CD4-positive, CD25-positive, alpha-beta regulatory T cell (primary cell): ENCODE data around the gene KLRD1. TPM values are rescaled to one million over a fixed set of nuclear protein-coding genes. Genes with fewer than 3 reads are reported as not detected.
A peak's percentile ranks its signal among the peaks of the same experiment; 100 is the strongest.

Experiments
- ATAC-seq, 2 donors: fragments of 150-1000 bp; cut with Tn5 transposase; one replicate each; pipeline ENCODE4 v1.10.0; 2021; ENCODE audit warnings: low read depth in 2 of 2, moderate number of reproducible peaks in 2 of 2, moderate library complexity in 1 of 2
- DNase-seq, 3 donors: peaks; one replicate each; pipeline versions ENCODE4 v3.0.0 to v3.0.0-alpha.2; 2012 to 2022; ENCODE audit warnings: mixed read lengths in 1 of 3
- H3K27ac ChIP-seq: one replicate; pipeline ENCODE4 v1.7.0; 2013; ENCODE audit warnings: mild to moderate bottlenecking, low read length; ENCODE audit not compliant: insufficient read depth, poor library complexity, severe bottlenecking
- H3K27me3 ChIP-seq: one replicate; pipeline ENCODE4 v1.7.0; 2013; ENCODE audit warnings: low read length; ENCODE audit not compliant: control insufficient read depth, insufficient read depth
- H3K36me3 ChIP-seq: one replicate; pipeline ENCODE4 v1.7.0; 2013; ENCODE audit warnings: mild to moderate bottlenecking, low read length, moderate library complexity; ENCODE audit not compliant: control insufficient read depth, insufficient read depth
- H3K4me1 ChIP-seq: 2 replicates; pipeline ENCODE4 v1.7.0; 2013; ENCODE audit warnings: mild to moderate bottlenecking, low read length; ENCODE audit not compliant: insufficient read depth, control insufficient read depth, poor library complexity, severe bottlenecking
- H3K4me3 ChIP-seq: one replicate; pipeline ENCODE4 v1.7.0; 2013; ENCODE audit warnings: low read depth, mild to moderate bottlenecking, low read length, moderate library complexity
- H3K9me3 ChIP-seq, 2 experiments: 1 replicate in 1 of 2; 2 replicates in 1 of 2; pipeline ENCODE4 v1.7.0; 2013; ENCODE audit warnings: low read length in 2 of 2, mild to moderate bottlenecking in 1 of 2, moderate library complexity in 1 of 2; ENCODE audit not compliant: control insufficient read depth in 2 of 2
- H3K27ac Mint-ChIP-seq, 3 donors: one replicate each; pipeline ENCODE4 v1.8.0; 2020 to 2022; ENCODE audit warnings: mild to moderate bottlenecking in 3 of 3, mixed read lengths in 3 of 3, moderate library complexity in 2 of 3
- H3K27me3 Mint-ChIP-seq: one replicate; pipeline ENCODE4 v1.8.0; 2022; ENCODE audit warnings: mild to moderate bottlenecking, mixed read lengths
- H3K36me3 Mint-ChIP-seq: one replicate; pipeline ENCODE4 v1.8.0; 2020; ENCODE audit warnings: mixed read lengths
- H3K4me1 Mint-ChIP-seq, 4 donors: one replicate each; pipeline ENCODE4 v1.8.0; 2020 to 2022; ENCODE audit warnings: mixed read lengths in 4 of 4, mild to moderate bottlenecking in 1 of 4
- H3K4me3 Mint-ChIP-seq, 4 donors: one replicate each; pipeline ENCODE4 v1.8.0; 2020 to 2022; ENCODE audit warnings: mild to moderate bottlenecking in 4 of 4, mixed read lengths in 4 of 4, moderate library complexity in 3 of 4
- H3K9me3 Mint-ChIP-seq, 7 donors: one replicate each; pipeline ENCODE4 v1.8.0; 2020 to 2022; ENCODE audit warnings: mixed read lengths in 7 of 7, mild to moderate bottlenecking in 3 of 7, moderate library complexity in 2 of 7
- polyA plus RNA-seq, 4 donors: library from polyadenylated mRNA; unstranded; fragments of 300-500 nt; fragmentation: Illumina TruSeq; gene quantifications; one replicate each; pipeline ENCODE4 v1.2.3, GENCODE V29; 2021
- total RNA-seq: library from RNA; stranded (reverse); gene quantifications from one replicate; pipeline ENCODE4 v1.2.3, GENCODE V29; 2022

Gene KLRD1
- total and polyA plus RNA-seq, 5 donors from 2014 or later, result 0.01 to 1.9 (median 0.20) TPM

DNA sequence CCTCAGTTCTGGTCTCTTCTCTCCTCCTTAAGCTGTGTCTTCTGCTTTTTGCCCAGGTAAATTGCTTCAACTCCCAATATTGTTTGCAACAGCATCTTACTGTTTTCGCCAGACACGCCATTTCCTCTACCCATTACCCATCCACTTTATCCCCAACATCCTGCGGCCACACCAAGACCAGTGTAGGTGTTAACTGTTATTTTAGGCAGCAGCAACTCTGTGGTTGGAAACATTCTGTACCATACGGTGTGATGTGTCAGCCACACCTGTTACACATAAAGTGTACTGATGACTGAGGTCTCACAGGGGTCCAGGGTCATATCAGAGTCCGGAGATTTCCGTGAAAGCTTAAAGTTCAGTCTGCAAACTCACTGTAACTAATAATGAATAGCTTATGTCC is 21.8 kb upstream of the KLRD1 start:
- Histone ChIP-seq H3K27me3 (peaks cover 2% of the 10 kb centered on the region), H3K4me1 (no peaks in the 10 kb centered on the region), H3K36me3 (no peaks in the 10 kb centered on the region), H3K27ac (no peak overlapping the region), H3K4me3 (no peak overlapping the region), H3K9me3 (no peaks in the 10 kb centered on the region)
- Mint-ChIP-seq H3K27ac (no peak overlapping the region), H3K27me3 (no peaks in the 10 kb centered on the region), H3K4me3 (no peak overlapping the region), H3K9me3 (peaks cover 0 to 1% (median 0%) of the 10 kb centered on the region in 7 donors), H3K36me3 (no peaks in the 10 kb centered on the region), H3K4me1 (no peaks in the 10 kb centered on the region)
- DNase-seq (peak in 1 of 3 donors; percentile 32), ATAC-seq (no peak)

GRCh38 chr12:10289005-10289754 is 18.5 kb upstream of the KLRD1 start:
- no peaks in the 10 kb centered on the region for H3K36me3 Mint-ChIP-seq
- Histone ChIP-seq H3K27me3 (peaks cover 2% of the 10 kb centered on the region), H3K9me3 (no peaks in the 10 kb centered on the region), H3K4me3 (no peak overlapping the region), H3K4me1 (no peaks in the 10 kb centered on the region), H3K27ac (no peak overlapping the region), H3K36me3 (no peaks in the 10 kb centered on the region)
- H3K27ac Mint-ChIP-seq, result no peak overlapping the region
- ATAC-seq (no peak), DNase-seq (no peak)
- H3K4me1 Mint-ChIP-seq, result peaks cover 6 to 9% (median 8%) of the 10 kb centered on the region in 4 donors
- no peak overlapping the region for H3K4me3 Mint-ChIP-seq
- peaks cover 0 to 2% (median 0%) of the 10 kb centered on the region in 7 donors for H3K9me3 Mint-ChIP-seq
- H3K27me3 Mint-ChIP-seq, result no peaks in the 10 kb centered on the region

DNA sequence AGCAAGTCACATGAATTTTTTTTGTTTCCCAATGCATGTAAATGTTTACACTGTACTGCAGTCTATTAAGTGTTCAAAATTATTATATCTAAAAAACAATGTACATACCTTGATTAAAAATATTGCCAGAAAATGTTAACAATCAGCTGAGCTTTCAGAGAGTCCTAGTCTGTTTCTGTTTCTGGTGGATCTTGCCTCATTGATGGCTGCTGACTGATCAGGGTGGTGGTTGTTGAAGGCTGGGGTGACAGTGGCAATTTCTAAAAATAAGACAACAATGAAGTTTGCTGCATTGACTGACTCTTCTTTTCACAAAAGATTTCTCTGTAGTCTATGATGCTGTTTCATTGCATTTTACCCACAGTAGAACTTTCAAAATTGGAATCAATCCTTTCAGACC is 16.6 kb upstream of the KLRD1 start:
- Histone ChIP-seq H3K36me3 (no peaks in the 10 kb centered on the region), H3K27ac (no peak overlapping the region), H3K9me3 (no peaks in the 10 kb centered on the region), H3K4me3 (no peak overlapping the region), H3K4me1 (no peaks in the 10 kb centered on the region), H3K27me3 (peaks cover 2% of the 10 kb centered on the region)
- Mint-ChIP-seq H3K9me3 (peaks cover 0 to 2% (median 0%) of the 10 kb centered on the region in 7 donors), H3K4me3 (no peak overlapping the region), H3K4me1 (peaks cover 6 to 9% (median 9%) of the 10 kb centered on the region in 4 donors), H3K36me3 (no peaks in the 10 kb centered on the region), H3K27me3 (no peaks in the 10 kb centered on the region), H3K27ac (no peak overlapping the region)
- no peak for ATAC-seq
- no peak for DNase-seq

DNA sequence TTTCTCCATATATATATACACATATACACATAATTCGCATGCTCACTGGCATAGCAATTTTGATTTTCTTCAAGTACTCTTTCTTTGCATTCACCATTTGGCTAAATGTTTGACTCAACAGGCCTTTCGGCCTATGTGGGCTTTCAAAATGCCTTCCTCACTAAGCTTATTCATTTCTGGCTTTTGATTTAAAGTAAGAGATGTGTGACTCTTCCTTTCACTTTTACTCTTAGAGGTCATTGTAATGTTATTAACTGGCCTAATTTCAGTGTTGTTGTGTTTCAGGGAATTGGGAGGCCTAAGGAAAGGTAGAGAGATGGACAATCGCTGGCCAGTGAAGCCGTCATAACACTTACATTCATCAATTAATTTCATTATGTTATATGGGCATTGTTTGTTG is 14.5 kb upstream of the KLRD1 start:
- H3K27ac ChIP-seq, result no peak overlapping the region
- H3K9me3 ChIP-seq, result no peaks in the 10 kb centered on the region
- ATAC-seq, result no peak
- peaks cover 0 to 2% (median 0%) of the 10 kb centered on the region in 7 donors for H3K9me3 Mint-ChIP-seq
- H3K27me3 ChIP-seq, result no peaks in the 10 kb centered on the region
- peak in 1 of 3 donors; percentile 17 for DNase-seq
- no peak overlapping the region for H3K4me3 ChIP-seq
- H3K27me3 Mint-ChIP-seq, result peaks cover 12% of the 10 kb centered on the region
- H3K4me1 ChIP-seq, result no peaks in the 10 kb centered on the region
- H3K27ac Mint-ChIP-seq, result no peak overlapping the region
- no peaks in the 10 kb centered on the region for H3K36me3 Mint-ChIP-seq
- H3K4me1 Mint-ChIP-seq, result peaks cover 6 to 9% (median 9%) of the 10 kb centered on the region in 4 donors
- no peak overlapping the region for H3K4me3 Mint-ChIP-seq
- no peaks in the 10 kb centered on the region for H3K36me3 ChIP-seq

DNA sequence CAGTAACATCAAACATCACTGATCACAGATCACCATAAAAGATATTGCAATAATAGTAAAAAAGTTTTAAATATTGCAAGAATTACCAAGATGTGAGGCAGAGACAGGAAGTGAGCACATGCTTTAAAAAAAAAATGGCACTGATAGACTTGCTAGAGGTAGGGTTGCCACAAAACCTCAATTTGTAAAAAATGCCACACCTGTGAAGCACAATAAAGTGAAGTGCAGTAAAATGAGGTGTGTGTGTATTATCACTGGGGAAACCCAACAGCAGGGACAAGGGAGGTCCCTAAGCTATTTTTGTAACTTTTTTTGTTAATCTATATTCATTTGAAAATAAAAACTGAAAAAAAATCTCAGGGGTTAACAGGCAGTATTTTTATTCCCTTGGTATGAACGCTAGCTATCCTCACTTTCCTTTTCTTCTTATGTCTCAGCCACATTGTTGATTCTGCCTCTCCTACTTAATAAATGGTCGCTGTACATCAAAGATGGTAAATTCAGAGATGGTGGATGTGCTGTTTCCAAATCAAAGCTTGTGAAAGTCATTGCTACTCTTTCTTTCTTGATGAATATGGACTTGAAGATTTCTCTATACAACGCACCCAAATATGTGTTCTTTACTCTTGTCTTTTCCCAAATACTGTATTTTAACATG is 14.0 kb upstream of the KLRD1 start:
- Histone ChIP-seq H3K4me1 (no peaks in the 10 kb centered on the region), H3K4me3 (no peak overlapping the region), H3K36me3 (no peaks in the 10 kb centered on the region), H3K9me3 (no peaks in the 10 kb centered on the region), H3K27me3 (no peaks in the 10 kb centered on the region), H3K27ac (no peak overlapping the region)
- peak; percentile 55 to 62 for ATAC-seq
- Mint-ChIP-seq H3K4me3 (no peak overlapping the region), H3K27me3 (peaks cover 12% of the 10 kb centered on the region), H3K27ac (no peak overlapping the region), H3K4me1 (peaks cover 6 to 9% (median 9%) of the 10 kb centered on the region in 4 donors), H3K36me3 (no peaks in the 10 kb centered on the region), H3K9me3 (peaks cover 0 to 2% (median 0%) of the 10 kb centered on the region in 7 donors)
- DNase-seq, result peak in 2 of 3 donors; percentile 38 to 65

DNA sequence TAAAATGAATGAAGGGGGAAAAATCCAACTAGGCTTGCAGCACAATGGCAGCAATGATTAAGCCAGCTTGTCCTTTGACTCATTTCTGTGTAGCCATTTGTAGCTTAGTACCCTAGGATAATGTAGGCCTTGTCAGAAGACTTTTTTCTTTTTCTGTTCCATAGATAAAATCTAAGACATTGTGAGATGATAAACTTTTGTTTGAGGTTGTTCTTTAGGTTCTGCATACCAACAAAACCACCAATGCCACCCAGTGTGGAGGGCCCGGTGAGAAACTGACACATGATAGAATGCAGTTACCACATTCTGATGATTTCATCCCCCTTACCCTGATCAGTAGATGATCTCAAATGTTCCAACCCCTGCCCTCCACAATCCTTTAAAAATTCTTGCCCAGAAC is 6.6 kb upstream of the KLRD1 start:
- peaks cover 17% of the 10 kb centered on the region for H3K27me3 Mint-ChIP-seq
- no peaks in the 10 kb centered on the region for H3K4me1 Mint-ChIP-seq
- no peak for DNase-seq
- Histone ChIP-seq H3K36me3 (no peaks in the 10 kb centered on the region), H3K27ac (no peak overlapping the region), H3K9me3 (peaks cover 0 to 4% of the 10 kb centered on the region in 2 experiments), H3K4me3 (no peak overlapping the region), H3K27me3 (no peaks in the 10 kb centered on the region), H3K4me1 (no peaks in the 10 kb centered on the region)
- no peaks in the 10 kb centered on the region for H3K36me3 Mint-ChIP-seq
- H3K27ac Mint-ChIP-seq, result no peak overlapping the region
- no peak overlapping the region for H3K4me3 Mint-ChIP-seq
- H3K9me3 Mint-ChIP-seq, result peaks cover 0 to 2% (median 0%) of the 10 kb centered on the region in 7 donors
- ATAC-seq, result no peak

DNA sequence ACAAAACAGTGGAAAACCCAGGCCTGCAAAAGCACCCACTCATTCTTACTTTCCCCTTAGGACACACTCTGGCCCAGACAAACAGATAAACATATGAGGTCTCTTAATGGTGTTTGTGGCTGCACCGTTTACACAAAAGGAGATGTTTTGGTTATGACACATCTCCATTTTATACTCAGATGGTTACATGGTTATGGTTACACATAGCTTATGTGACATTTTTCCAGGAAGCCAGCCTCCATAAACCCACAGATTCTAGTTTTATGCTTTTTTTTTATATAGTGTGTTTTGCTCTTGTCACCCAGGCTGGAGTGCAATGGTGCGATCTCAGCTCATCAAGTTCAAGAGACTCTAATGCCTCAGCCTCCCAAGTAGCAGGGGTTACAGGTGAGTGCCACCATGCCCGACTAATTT is 3.5 kb upstream of the KLRD1 start:
- Mint-ChIP-seq H3K27me3 (peaks cover 5% of the 10 kb centered on the region), H3K36me3 (no peaks in the 10 kb centered on the region), H3K4me1 (no peaks in the 10 kb centered on the region), H3K27ac (no peak overlapping the region), H3K4me3 (no peak overlapping the region), H3K9me3 (peaks cover 0 to 2% (median 0%) of the 10 kb centered on the region in 7 donors)
- no peak for ATAC-seq
- Histone ChIP-seq H3K27me3 (no peaks in the 10 kb centered on the region), H3K27ac (no peak overlapping the region), H3K4me3 (no peak overlapping the region), H3K36me3 (no peaks in the 10 kb centered on the region), H3K9me3 (peaks cover 0 to 4% of the 10 kb centered on the region in 2 experiments), H3K4me1 (no peaks in the 10 kb centered on the region)
- DNase-seq, result peak in 1 of 3 donors; percentile 10
